OCI-LY1 (cell line): ENCODE data around the gene DOCK7.

Experiments
- H2AFZ ChIP-seq: fragments of 200-600 bp; sonication (generic), shearing (Covaris generic); 2 replicates; pipeline ENCODE4 v1.6.0; 2014; ENCODE audit warnings: antibody characterized with exemption, mild to moderate bottlenecking, low read length
- H3F3A ChIP-seq: fragments of 200-600 bp; sonication (generic), shearing (Covaris generic); 2 replicates; pipeline ENCODE4 v1.6.0; 2014; ENCODE audit warnings: mild to moderate bottlenecking, antibody characterized with exemption, low read length, moderate library complexity; ENCODE audit not compliant: insufficient read depth
- H3K27ac ChIP-seq: fragments of 200-600 bp; sonication (generic); 2 replicates; pipeline ENCODE4 v1.5.1; 2014; ENCODE audit warnings: low read length, mixed run types, mild to moderate bottlenecking, low read depth; ENCODE audit not compliant: poor library complexity, severe bottlenecking
- H3K27me3 ChIP-seq: fragments of 200-600 bp; sonication (generic); 2 replicates; pipeline ENCODE4 v1.6.0; 2014; ENCODE audit warnings: antibody characterized with exemption, mild to moderate bottlenecking, low read length, moderate library complexity; ENCODE audit not compliant: insufficient read depth
- H3K36me3 ChIP-seq: fragments of 200-600 bp; sonication (generic); 2 replicates; pipeline ENCODE4 v1.6.1; 2014; ENCODE audit warnings: mild to moderate bottlenecking, antibody characterized with exemption, low read length, moderate library complexity, mixed read lengths; ENCODE audit not compliant: insufficient read depth
- H3K4me1 ChIP-seq: fragments of 200-600 bp; sonication (generic); 2 replicates; pipeline ENCODE4 v1.5.1; 2014; ENCODE audit warnings: mild to moderate bottlenecking, low read length, moderate library complexity; ENCODE audit not compliant: insufficient read depth, severe bottlenecking
- H3K4me2 ChIP-seq: fragments of 200-600 bp; sonication (generic), shearing (Covaris generic); 2 replicates; pipeline ENCODE4 v1.6.1; 2014; ENCODE audit warnings: low read length
- H3K4me3 ChIP-seq: fragments of 200-600 bp; sonication (generic); 2 replicates; pipeline ENCODE4 v1.5.1; 2014; ENCODE audit warnings: low read length, low read depth, mild to moderate bottlenecking, mixed read lengths; ENCODE audit not compliant: poor library complexity, severe bottlenecking
- H3K79me2 ChIP-seq: fragments of 200-600 bp; shearing (Covaris generic); 2 replicates; pipeline ENCODE4 v1.6.1; 2016; ENCODE audit warnings: mixed run types, low read length, mixed read lengths; ENCODE audit not compliant: insufficient read depth
- H3K9ac ChIP-seq: fragments of 200-600 bp; sonication (generic), shearing (Covaris generic); 2 replicates; pipeline ENCODE4 v1.6.1; 2014; ENCODE audit warnings: mild to moderate bottlenecking, low read length, mixed read lengths
- H3K9me2 ChIP-seq: fragments of 200-600 bp; sonication (generic), shearing (Covaris generic); 2 replicates; pipeline ENCODE4 v1.6.1; 2014; ENCODE audit warnings: low read depth, mild to moderate bottlenecking, low read length, mixed read lengths
- H3K9me3 ChIP-seq: fragments of 200-600 bp; shearing (Covaris generic); 2 replicates; pipeline ENCODE4 v1.6.1; 2014; ENCODE audit warnings: low read length, mixed read lengths
- H4K20me1 ChIP-seq: fragments of 200-600 bp; sonication (generic), shearing (Covaris generic); 2 replicates; pipeline ENCODE4 v1.6.0; 2016; ENCODE audit warnings: mild to moderate bottlenecking, low read length; ENCODE audit not compliant: insufficient read depth
- CTCF ChIP-seq: fragments of 200-600 bp; sonication (generic), shearing (Covaris generic); IDR thresholded peaks from 2 replicates; pipeline ENCODE4 v1.5.1; 2017; ENCODE audit warnings: mild to moderate bottlenecking, antibody characterized with exemption, low read length, moderate library complexity, mixed read lengths
- EZH2 ChIP-seq: fragments of 200-600 bp; sonication (generic), shearing (Covaris generic); IDR thresholded peaks from 2 replicates; pipeline ENCODE4 v1.8.0; 2017; ENCODE audit warnings: borderline replicate concordance, mixed run types, mild to moderate bottlenecking, antibody characterized with exemption, low read length, moderate library complexity, mixed read lengths

The DOCK7 gene

GRCh38 chr1:62457955-62458354 lies 230.2 kb downstream of the DOCK7 start:
- no peaks in the 10 kb centered on the region for H3K9me3 ChIP-seq
- peaks cover 3% of the 10 kb centered on the region; the same call in 1 of the 2 replicates for H3K36me3 ChIP-seq

GRCh38 chr1:62452951-62453350 lies 235.2 kb downstream of the DOCK7 start:
- TF ChIP-seq EZH2 (no peak), CTCF (no peak)
- no peak overlapping the region for H2AFZ ChIP-seq
- no peaks in the 10 kb centered on the region; the same call in 1 of the 2 replicates for H3F3A ChIP-seq
- no peaks in the 10 kb centered on the region for H3K9me3 ChIP-seq
- no peaks in the 10 kb centered on the region for H3K9me2 ChIP-seq
- H3K36me3 ChIP-seq, result peaks cover 52% of the 10 kb centered on the region
- no peak overlapping the region for H3K4me3 ChIP-seq
- no peaks in the 10 kb centered on the region for H3K4me1 ChIP-seq
- no peaks in the 10 kb centered on the region for H3K27me3 ChIP-seq
- H3K9ac ChIP-seq, result no peak overlapping the region
- H3K4me2 ChIP-seq, result no peak overlapping the region
- no peaks in the 10 kb centered on the region for H4K20me1 ChIP-seq
- H3K79me2 ChIP-seq, result no peaks in the 10 kb centered on the region
- H3K27ac ChIP-seq, result no peak overlapping the region

More at GRCh38 chr1:62457955-62458354, 230.2 kb downstream of the DOCK7 start:
- Histone ChIP-seq H3F3A (no peaks in the 10 kb centered on the region; the same call in 1 of the 2 replicates), H3K27ac (no peak overlapping the region), H3K79me2 (no peaks in the 10 kb centered on the region), H2AFZ (no peak overlapping the region), H3K4me2 (no peak overlapping the region), H3K4me3 (no peak overlapping the region), H3K4me1 (no peaks in the 10 kb centered on the region), H3K9me2 (no peaks in the 10 kb centered on the region), H3K27me3 (no peaks in the 10 kb centered on the region), H3K9ac (no peak overlapping the region), H4K20me1 (no peaks in the 10 kb centered on the region)
- TF ChIP-seq CTCF, result no peak
- TF ChIP-seq EZH2, result no peak

GRCh38 chr1:62450301-62450700 lies 237.9 kb downstream of the DOCK7 start:
- Histone ChIP-seq H3K27me3 (no peaks in the 10 kb centered on the region), H3K4me1 (no peaks in the 10 kb centered on the region), H3K27ac (no peak overlapping the region), H3F3A (no peaks in the 10 kb centered on the region), H3K9me2 (no peaks in the 10 kb centered on the region), H3K9me3 (no peaks in the 10 kb centered on the region), H3K36me3 (peaks cover 77% of the 10 kb centered on the region), H3K79me2 (peaks cover under 1% of the 10 kb centered on the region; the same call in 1 of the 2 replicates), H3K4me2 (no peak overlapping the region), H3K4me3 (no peak overlapping the region), H4K20me1 (no peaks in the 10 kb centered on the region), H2AFZ (no peak overlapping the region), H3K9ac (no peak overlapping the region)
- no peak for TF ChIP-seq CTCF
- TF ChIP-seq EZH2, result no peak
